Breast epithelium (tissue), 3 donors: Measurements from ENCODE around the gene DAPK2.

ENCODE experiments used
- POLR2A ChIP-seq: fragments of 450-650 bp; IDR thresholded peaks from one replicate; pipeline ENCODE4 v1.6.1; 2016; ENCODE audit warnings: antibody characterized with exemption, mild to moderate bottlenecking, moderate library complexity
- POLR2AphosphoS5 ChIP-seq, 3 donors: sonication (generic); formaldehyde crosslinking; IDR thresholded peaks; one replicate each; pipeline ENCODE4 v1.6.1; 2017; ENCODE audit warnings: antibody characterized with exemption in 3 of 3
- TF ChIP-seq, protein P1 (sequence below), 3 donors: fragments of 450-650 bp; IDR thresholded peaks; one replicate each; pipeline ENCODE4 v1.5.1; 2016 to 2017; ENCODE audit warnings: antibody characterized with exemption in 3 of 3, mild to moderate bottlenecking in 3 of 3, moderate library complexity in 3 of 3

DNA sequence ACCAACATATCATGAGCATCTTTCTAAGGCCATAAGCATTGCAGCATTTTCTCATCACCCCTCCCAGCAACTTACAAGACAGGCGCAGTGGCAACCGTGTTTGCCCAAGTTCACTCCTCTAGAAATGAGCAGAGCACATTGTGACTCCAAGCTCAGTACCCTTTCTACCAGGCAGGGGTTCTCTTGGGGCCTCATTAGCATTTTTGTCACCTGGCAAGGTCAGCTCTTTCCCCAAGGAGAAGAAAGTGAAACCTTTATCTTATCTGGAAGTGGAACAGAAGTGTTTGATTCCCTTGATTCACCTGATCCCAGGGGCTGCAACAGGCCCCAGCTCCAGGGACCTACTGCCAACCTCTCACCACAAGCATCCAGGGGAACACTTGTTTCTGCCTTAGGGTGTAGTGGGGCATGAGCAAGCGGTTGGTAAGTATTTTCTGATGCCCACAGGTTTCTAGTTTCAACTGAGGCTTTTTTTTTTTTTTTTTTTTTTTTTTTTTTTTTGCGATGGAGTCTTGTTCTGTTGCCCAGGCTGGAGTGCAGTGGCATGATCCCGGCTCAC lies 168.5 kb downstream of the DAPK2 start:
- TF ChIP-seq POLR2AphosphoS5 (IDR thresholded peaks at IDR 0.05) (no peak), POLR2A (no peak)
- TF ChIP-seq, protein P1, sequence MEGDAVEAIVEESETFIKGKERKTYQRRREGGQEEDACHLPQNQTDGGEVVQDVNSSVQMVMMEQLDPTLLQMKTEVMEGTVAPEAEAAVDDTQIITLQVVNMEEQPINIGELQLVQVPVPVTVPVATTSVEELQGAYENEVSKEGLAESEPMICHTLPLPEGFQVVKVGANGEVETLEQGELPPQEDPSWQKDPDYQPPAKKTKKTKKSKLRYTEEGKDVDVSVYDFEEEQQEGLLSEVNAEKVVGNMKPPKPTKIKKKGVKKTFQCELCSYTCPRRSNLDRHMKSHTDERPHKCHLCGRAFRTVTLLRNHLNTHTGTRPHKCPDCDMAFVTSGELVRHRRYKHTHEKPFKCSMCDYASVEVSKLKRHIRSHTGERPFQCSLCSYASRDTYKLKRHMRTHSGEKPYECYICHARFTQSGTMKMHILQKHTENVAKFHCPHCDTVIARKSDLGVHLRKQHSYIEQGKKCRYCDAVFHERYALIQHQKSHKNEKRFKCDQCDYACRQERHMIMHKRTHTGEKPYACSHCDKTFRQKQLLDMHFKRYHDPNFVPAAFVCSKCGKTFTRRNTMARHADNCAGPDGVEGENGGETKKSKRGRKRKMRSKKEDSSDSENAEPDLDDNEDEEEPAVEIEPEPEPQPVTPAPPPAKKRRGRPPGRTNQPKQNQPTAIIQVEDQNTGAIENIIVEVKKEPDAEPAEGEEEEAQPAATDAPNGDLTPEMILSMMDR (IDR thresholded peaks at IDR 0.05): no peak
